GM12878 (cell line): ENCODE measurements around the gene NLE1.

Experiments
- BRCA1 ChIP-seq: IDR thresholded peaks from 2 replicates; pipeline ENCODE4 v1.6.1; 2011; ENCODE audit warnings: low read depth, low read length, improper control_type of control experiment
- EED ChIP-seq: sonication (generic); IDR thresholded peaks from 2 replicates; pipeline ENCODE4 v1.6.1; 2016; ENCODE audit warnings: antibody characterized with exemption, low read depth
- FOXK2 ChIP-seq: fragments of 450-650 bp; IDR thresholded peaks from 2 replicates; pipeline ENCODE4 v1.6.1; 2017; ENCODE audit warnings: mild to moderate bottlenecking, moderate library complexity
- HDAC2 ChIP-seq: fragments of 200-600 bp; sonication (generic); IDR thresholded peaks from 2 replicates; pipeline ENCODE4 v1.6.1; 2017
- MXI1 ChIP-seq: fragments of 150-350 bp; IDR thresholded peaks from 2 replicates; pipeline ENCODE4 v1.6.1; 2011; ENCODE audit warnings: low read depth, mild to moderate bottlenecking, inconsistent platforms, low read length, improper control_type of control experiment
- POLR2A ChIP-seq: IDR thresholded peaks from 2 replicates; pipeline ENCODE4 v1.6.1; 2011; ENCODE audit warnings: low read depth, mild to moderate bottlenecking, low read length
- POLR2AphosphoS5 ChIP-seq: IDR thresholded peaks from 2 replicates; pipeline ENCODE4 v1.6.1; 2011; ENCODE audit warnings: mild to moderate bottlenecking, low read length, inconsistent platforms
- TF ChIP-seq, protein P1 (sequence below): fragments of 450-650 bp; IDR thresholded peaks from 2 replicates; pipeline ENCODE4 v1.6.1; 2017; ENCODE audit warnings: borderline replicate concordance
- TF ChIP-seq, protein P2 (sequence below), 3 experiments: IDR thresholded peaks in 2 of 3; conservative IDR thresholded peaks in 1 of 3; 2 replicates each; pipeline ENCODE4 v1.5.1; 2011; ENCODE audit warnings: low read depth in 3 of 3, low read length in 3 of 3, mild to moderate bottlenecking in 3 of 3, control low read depth in 2 of 3, moderate library complexity in 2 of 3, inconsistent platforms in 1 of 3, mixed read lengths in 1 of 3; ENCODE audit not compliant: control insufficient read depth in 2 of 3, insufficient read depth in 1 of 3; ENCODE audit errors: extremely low read depth in 1 of 3
- TF ChIP-seq, protein P3 (sequence below): IDR thresholded peaks from 2 replicates; pipeline ENCODE4 v1.6.1; 2012; ENCODE audit warnings: mild to moderate bottlenecking, low read depth, low read length
- TF ChIP-seq, protein P4 (sequence below): fragments of 450-650 bp; IDR thresholded peaks from 2 replicates; pipeline ENCODE4 v1.6.1; 2017; ENCODE audit warnings: mild to moderate bottlenecking, moderate library complexity

DNA sequence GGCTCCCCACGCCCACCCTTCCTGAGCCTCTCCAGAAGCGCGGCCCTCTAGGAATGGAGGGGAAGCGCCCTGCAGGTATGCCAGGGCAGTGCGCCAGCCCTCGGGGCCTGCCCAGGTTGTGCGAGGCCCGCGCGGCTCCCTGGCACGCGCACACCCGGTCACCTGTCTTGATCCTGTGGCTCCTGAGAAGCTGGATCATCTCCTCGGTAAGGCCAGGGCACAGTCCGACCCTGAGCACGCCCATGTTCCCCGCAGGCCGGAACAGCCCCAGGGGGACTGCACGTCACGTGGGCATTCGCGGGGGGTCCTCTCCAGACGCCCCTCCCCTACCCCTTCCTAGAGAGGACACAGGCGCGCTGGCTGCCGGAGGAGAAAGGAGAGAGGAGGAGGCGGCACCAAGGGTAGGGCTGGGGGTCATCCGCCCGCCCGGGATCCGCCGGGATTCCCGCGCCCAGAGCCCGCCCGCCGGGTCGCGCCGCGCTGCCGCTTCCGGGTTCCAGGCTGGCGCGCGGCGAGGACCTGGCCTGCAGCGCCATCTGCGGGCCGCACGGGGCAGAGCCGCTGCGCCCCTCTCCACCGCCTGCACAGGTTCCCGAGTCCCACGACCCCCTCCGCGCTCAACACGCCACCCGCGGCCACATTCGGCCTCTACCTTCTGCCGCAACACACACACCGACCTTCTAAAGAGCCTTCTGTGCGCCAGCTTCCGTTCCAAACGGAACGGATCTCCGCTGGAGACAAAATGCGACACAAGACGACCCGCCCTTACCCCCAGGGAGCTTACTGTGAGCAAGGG is 22.5 kb downstream of the NLE1 start, which contains the start of gene RAD51D:
- TF ChIP-seq, protein P1, sequence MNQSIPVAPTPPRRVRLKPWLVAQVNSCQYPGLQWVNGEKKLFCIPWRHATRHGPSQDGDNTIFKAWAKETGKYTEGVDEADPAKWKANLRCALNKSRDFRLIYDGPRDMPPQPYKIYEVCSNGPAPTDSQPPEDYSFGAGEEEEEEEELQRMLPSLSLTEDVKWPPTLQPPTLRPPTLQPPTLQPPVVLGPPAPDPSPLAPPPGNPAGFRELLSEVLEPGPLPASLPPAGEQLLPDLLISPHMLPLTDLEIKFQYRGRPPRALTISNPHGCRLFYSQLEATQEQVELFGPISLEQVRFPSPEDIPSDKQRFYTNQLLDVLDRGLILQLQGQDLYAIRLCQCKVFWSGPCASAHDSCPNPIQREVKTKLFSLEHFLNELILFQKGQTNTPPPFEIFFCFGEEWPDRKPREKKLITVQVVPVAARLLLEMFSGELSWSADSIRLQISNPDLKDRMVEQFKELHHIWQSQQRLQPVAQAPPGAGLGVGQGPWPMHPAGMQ, result no peak
- TF ChIP-seq, protein P2, sequence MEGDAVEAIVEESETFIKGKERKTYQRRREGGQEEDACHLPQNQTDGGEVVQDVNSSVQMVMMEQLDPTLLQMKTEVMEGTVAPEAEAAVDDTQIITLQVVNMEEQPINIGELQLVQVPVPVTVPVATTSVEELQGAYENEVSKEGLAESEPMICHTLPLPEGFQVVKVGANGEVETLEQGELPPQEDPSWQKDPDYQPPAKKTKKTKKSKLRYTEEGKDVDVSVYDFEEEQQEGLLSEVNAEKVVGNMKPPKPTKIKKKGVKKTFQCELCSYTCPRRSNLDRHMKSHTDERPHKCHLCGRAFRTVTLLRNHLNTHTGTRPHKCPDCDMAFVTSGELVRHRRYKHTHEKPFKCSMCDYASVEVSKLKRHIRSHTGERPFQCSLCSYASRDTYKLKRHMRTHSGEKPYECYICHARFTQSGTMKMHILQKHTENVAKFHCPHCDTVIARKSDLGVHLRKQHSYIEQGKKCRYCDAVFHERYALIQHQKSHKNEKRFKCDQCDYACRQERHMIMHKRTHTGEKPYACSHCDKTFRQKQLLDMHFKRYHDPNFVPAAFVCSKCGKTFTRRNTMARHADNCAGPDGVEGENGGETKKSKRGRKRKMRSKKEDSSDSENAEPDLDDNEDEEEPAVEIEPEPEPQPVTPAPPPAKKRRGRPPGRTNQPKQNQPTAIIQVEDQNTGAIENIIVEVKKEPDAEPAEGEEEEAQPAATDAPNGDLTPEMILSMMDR (IDR thresholded peaks at IDR 0.05 in 2 of 3, conservative IDR thresholded peaks at IDR 0.05 in 1 of 3; ENCODE audit: control insufficient read depth in 2 of 3, extremely low read depth in 1 of 3, insufficient read depth in 1 of 3, low read depth in 3 of 3, low read length in 3 of 3), result peak; percentile 81 to 95 (median 92); a peak in 5 of 6 replicates
- TF ChIP-seq BRCA1, result peak; percentile 9; the same call in 1 of the 2 replicates
- TF ChIP-seq MXI1, result peak; percentile 86
- TF ChIP-seq, protein P3, sequence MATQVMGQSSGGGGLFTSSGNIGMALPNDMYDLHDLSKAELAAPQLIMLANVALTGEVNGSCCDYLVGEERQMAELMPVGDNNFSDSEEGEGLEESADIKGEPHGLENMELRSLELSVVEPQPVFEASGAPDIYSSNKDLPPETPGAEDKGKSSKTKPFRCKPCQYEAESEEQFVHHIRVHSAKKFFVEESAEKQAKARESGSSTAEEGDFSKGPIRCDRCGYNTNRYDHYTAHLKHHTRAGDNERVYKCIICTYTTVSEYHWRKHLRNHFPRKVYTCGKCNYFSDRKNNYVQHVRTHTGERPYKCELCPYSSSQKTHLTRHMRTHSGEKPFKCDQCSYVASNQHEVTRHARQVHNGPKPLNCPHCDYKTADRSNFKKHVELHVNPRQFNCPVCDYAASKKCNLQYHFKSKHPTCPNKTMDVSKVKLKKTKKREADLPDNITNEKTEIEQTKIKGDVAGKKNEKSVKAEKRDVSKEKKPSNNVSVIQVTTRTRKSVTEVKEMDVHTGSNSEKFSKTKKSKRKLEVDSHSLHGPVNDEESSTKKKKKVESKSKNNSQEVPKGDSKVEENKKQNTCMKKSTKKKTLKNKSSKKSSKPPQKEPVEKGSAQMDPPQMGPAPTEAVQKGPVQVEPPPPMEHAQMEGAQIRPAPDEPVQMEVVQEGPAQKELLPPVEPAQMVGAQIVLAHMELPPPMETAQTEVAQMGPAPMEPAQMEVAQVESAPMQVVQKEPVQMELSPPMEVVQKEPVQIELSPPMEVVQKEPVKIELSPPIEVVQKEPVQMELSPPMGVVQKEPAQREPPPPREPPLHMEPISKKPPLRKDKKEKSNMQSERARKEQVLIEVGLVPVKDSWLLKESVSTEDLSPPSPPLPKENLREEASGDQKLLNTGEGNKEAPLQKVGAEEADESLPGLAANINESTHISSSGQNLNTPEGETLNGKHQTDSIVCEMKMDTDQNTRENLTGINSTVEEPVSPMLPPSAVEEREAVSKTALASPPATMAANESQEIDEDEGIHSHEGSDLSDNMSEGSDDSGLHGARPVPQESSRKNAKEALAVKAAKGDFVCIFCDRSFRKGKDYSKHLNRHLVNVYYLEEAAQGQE, result no peak
- TF ChIP-seq POLR2A, result peak; percentile 84
- TF ChIP-seq POLR2AphosphoS5, result peak; percentile 61; the same call in 1 of the 2 replicates
- no peak; the same call in 1 of the 2 replicates for TF ChIP-seq EED
- no peak for TF ChIP-seq HDAC2
- TF ChIP-seq, protein P4, sequence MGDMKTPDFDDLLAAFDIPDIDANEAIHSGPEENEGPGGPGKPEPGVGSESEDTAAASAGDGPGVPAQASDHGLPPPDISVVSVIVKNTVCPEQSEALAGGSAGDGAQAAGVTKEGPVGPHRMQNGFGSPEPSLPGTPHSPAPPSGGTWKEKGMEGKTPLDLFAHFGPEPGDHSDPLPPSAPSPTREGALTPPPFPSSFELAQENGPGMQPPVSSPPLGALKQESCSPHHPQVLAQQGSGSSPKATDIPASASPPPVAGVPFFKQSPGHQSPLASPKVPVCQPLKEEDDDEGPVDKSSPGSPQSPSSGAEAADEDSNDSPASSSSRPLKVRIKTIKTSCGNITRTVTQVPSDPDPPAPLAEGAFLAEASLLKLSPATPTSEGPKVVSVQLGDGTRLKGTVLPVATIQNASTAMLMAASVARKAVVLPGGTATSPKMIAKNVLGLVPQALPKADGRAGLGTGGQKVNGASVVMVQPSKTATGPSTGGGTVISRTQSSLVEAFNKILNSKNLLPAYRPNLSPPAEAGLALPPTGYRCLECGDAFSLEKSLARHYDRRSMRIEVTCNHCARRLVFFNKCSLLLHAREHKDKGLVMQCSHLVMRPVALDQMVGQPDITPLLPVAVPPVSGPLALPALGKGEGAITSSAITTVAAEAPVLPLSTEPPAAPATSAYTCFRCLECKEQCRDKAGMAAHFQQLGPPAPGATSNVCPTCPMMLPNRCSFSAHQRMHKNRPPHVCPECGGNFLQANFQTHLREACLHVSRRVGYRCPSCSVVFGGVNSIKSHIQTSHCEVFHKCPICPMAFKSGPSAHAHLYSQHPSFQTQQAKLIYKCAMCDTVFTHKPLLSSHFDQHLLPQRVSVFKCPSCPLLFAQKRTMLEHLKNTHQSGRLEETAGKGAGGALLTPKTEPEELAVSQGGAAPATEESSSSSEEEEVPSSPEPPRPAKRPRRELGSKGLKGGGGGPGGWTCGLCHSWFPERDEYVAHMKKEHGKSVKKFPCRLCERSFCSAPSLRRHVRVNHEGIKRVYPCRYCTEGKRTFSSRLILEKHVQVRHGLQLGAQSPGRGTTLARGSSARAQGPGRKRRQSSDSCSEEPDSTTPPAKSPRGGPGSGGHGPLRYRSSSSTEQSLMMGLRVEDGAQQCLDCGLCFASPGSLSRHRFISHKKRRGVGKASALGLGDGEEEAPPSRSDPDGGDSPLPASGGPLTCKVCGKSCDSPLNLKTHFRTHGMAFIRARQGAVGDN, result peak; percentile 66
- TF ChIP-seq FOXK2, result no peak
